HG03575 (cell line): ENCODE measurements around the gene CSNK1A1.
"Not testable (repeated sequence)": the region's sequence is repeated elsewhere in the genome, so short reads cannot be mapped to it uniquely, and the experiment has no call there.

Source experiments
- ATAC-seq: cut with Tn5 transposase; IDR thresholded peaks from one replicate; pipeline ENCODE4 v1.9.1; 2021; ENCODE audit not compliant: unreplicated experiment, insufficient number of reproducible peaks, low FRiP score; ENCODE audit errors: extremely low read depth

The CSNK1A1 gene

DNA sequence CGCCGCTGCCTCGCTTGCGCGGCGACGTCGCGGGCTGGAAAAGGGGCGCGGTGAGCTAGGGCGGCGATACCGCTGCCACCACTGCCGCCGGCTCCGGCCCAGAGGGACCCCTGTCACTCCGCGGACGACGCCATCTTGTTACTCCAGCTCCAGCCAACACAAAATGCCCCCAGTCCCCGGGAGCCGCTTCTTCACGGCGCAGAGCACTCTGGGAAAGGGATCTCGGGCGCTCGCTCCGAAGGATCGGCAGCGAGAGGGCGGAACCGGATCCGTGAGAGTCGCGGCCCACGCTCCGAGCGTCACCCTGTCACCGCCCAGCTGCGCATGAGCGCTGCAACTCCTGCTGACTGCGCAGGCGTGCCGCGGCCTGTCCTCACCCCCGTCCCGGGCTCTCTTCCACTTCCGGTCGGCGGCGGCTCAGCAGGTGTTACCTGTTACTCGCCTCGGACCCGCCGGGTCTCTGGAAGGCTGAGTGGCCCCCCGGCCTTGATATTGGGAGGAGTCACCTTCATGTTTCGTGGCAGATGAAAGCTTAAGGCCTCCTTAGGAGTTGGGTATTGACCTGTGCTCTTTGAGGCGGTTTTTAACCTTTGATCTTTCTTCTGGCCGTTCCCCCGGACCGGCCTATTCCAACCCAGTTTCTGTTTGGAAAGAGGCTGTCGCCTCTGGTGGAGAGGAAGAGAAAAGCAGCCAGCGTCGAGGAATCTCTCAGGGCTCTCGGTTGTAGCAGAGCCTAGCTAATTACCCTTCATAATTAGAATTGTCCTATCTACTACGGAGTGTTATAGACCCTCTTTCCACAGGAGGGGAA is at the start of gene CSNK1A1:
Gene CSNK1A1 (minus strand): TSS at position 213 of the 811 bp plus-strand sequence. CDS start 475 bp downstream, outside the sequence.
- ATAC-seq: peak; percentile 80

- ATAC-seq: no peak
Observed at GRCh38 chr5:149600932-149601331, 49.7 kb upstream of the CSNK1A1 start.

DNA sequence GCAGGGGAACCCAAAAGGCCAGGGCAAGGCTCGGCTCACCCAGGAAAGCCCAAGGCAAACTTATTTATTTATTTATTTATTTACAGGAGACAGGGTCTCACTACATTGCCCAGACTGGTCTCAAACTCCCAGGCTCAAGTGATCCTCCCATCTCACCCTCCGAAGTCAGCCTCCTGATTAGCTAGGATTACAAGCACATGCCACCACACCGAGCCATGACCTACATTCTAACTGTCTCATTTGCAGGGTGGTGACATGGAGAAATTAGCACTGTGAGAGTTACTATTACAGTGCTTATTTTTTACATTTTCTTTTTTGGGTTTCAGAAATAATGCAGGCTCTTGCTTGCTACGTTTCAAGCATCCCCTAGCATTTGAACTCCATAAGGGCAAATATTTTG is 48.1 kb upstream of the CSNK1A1 start:
- ATAC-seq: no peak

DNA sequence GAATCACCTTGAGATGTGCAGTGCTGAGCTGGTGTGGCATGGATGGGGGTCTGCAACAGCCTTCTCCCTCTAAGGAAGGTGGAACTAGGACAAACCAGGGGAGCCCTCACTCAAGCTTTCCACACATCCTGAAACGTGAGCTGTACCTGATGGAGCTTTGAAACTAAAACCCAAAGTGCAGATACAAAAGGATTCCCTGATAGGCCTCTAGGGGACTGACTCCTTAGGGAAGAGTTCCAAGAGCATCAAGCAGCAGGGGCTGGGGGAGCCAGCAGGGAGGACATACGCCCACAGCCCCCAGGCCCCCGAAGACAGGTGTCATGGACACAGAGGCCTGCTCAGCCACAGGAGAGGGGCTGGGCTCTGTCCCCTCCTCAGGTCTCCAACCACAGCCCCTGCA is 47.7 kb upstream of the CSNK1A1 start:
- ATAC-seq: no peak

DNA sequence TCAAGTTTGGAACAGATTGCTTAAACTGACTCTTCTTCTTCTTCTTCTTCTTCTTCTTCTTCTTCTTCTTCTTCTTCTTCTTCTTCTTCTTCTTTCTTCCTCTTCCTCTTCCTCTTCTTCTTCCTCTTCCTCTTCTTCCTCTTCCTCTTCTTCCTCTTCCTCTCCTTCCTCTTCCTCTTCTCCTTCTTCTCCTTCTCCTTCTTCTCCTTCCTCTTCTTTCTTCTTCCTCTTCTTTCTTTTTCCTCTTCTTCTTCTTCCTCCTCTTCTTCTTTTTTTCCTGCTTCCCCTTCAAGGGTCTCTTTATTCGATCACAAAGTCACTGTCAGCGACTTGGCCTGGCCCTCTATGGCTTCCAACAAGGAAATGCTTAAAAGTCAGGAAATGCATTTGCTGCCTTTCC is 47.0 kb upstream of the CSNK1A1 start:
- ATAC-seq: not testable (repeated sequence)

DNA sequence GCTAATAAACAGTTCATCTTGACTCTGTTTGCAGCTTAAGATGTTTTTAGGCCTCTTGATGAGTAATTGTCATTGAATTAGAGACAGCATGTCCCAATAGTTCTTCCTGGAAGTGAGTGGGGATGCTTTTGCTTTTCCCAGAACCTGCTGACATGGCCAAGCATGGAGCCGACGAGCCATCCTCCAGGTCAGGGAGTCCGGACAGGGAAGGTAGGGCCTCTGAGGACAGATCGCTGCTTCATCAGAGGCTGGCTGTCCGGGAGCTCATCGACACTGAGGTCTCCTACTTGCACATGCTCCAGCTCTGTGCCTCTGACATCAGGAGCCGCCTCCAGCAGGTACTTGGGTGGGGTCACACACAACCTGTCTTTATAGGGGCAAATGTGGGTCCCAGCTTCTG is 46.4 kb upstream of the CSNK1A1 start:
- no peak for ATAC-seq

DNA sequence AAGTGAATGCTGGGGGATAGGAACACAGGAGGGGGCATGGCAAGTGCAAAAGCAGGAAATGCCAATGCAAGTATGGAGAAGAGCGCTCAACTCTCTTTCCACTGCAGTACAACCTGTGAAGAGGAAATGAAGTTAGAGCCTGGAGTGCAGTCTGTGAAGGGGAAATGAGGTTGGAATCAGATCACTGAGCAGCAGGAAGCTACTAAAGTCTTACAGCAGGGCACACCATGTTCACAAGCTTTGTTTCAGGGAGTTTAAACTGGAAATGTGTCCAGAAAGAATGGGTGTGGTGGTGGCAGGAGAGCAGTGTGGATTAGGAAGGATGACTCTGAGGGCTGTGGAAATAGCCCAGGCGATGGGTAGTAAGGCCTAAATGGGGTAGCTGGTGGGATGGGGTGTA is 45.5 kb upstream of the CSNK1A1 start:
- ATAC-seq: no peak

DNA sequence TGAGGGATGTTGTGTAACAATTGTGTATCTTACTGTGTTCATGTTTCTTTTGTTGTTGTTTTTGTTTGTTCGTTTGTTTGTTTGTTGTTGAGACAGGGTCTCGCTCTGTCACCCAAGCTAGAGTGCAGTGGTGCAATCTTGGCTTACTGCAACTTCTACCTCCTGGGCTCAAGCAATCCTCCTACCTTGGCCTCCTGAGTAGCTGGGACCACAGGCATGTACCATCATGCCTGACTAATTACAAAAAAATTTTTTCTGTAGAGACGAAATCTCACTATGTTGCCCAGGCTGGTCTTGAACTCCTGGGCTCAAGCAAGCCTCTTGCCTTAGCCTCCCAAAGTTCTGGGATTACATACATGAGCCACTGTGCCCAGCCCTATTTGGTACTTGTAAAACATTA is 43.9 kb upstream of the CSNK1A1 start:
- not testable (repeated sequence) for ATAC-seq

GRCh38 chr5:149594206-149594895 is 43.1 kb upstream of the CSNK1A1 start:
- no peak for ATAC-seq

GRCh38 chr5:149593370-149593769 is 42.1 kb upstream of the CSNK1A1 start:
- ATAC-seq: no peak

- no peak for ATAC-seq
Observed at GRCh38 chr5:149588936-149589335, 37.7 kb upstream of the CSNK1A1 start.

DNA sequence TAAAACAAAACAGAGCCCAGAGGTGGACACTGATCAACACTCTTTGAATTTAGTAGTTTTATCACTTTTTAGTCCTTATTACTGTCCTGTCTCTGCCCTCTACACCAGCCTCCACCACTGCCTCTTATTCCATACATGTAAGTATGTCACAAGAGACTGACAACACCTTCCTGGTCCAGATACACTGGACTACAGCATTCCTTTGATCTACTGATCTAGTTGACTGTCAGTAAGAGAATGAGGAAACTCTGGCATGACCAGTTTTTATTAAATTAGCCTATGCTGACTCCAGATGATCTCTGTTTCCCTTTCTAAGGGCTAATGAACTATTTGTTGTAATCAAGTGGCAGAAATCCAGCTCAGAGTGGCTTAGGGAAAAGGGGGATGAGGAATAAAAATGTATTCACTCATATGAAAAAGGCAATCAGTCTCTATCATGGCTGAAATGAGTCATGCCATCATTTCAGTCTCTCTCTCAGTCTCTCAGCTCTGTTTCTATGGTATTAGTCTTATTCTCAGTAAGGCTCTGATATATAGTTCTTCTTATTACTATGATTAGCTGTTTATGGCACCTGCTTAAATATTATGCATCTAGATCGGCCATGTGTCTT is 35.6 kb upstream of the CSNK1A1 start:
- no peak for ATAC-seq

- ATAC-seq: no peak
Observed at GRCh38 chr5:149585910-149586309, 34.7 kb upstream of the CSNK1A1 start.

DNA sequence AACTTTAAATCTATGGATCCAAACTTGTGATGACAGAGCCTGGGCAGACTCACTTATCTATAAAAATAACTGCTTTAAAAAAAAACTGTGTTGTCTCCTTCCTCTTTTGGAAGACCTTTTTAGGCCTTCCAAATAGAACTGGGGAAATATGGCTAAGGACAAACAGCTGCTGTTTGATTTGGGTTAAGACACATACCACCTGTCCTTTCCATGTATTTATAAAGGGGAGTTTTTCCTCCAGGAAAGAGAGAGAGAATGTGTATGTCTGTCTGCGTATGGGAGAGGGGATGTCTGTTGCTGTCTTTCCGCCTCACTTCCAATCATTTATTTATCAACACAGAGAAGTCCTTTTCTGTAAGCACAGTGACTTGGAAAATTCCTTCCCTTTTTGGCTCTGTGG is 32.9 kb upstream of the CSNK1A1 start:
- ATAC-seq: no peak

DNA sequence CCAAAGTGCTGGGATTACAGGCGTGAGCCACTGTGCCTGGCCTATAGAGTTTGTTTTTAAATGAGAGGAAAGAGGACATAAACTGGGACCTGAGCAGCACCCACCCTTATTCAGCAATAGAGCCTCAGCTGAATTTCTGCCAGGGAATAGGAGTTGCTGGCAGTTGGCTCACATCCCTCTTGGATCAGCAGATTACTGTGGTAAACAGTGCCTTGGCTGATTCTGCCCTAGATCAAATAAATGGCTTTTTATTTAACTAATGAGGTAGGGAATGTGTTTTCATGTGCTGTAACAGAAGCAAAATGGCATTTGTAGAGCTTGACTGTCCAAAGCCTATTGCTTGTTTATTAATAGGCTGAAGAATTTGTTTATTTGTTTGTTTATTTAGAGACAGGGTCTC is 32.2 kb upstream of the CSNK1A1 start:
- no peak for ATAC-seq

GRCh38 chr5:149581931-149582768 is 30.9 kb upstream of the CSNK1A1 start:
- ATAC-seq: no peak

DNA sequence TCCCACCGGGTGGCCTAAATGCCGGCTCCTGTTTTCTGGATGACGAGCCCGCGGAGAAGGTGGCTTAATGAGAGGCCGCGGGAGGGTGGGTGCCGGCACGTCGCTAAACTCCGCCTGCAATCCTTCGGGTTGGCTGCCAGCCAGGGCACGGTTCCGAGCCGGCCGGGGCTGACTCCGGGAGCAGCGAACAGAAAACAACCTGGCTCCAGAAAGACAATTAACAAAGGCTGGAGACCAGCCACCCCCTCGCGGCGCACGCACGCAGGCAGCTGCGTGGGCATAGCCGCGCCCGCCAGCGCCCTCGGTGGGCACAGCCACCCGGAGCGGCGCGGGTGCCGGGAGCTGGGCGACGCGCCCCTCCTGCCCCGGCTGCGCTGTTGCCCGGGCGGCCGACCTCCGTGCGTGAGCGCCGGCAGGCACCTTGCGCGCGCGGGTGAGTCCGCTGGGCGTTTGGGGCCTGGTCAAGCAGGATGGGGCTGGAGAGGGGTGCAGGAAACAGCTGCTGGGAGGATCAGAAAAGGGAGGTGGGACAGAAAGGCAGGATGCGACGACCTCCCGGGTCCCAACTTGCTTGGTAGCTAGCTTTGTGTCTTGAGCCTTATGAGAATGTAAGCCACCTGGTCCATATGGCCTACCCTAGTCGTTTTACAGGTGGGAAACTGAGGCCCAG is 30.1 kb upstream of the CSNK1A1 start, which contains the start of gene ARHGEF37:
Gene ARHGEF37 (plus strand): TSS at position 307 of the 670 bp plus-strand sequence. CDS start 16,272 bp downstream, outside the sequence.
- ATAC-seq: no peak

DNA sequence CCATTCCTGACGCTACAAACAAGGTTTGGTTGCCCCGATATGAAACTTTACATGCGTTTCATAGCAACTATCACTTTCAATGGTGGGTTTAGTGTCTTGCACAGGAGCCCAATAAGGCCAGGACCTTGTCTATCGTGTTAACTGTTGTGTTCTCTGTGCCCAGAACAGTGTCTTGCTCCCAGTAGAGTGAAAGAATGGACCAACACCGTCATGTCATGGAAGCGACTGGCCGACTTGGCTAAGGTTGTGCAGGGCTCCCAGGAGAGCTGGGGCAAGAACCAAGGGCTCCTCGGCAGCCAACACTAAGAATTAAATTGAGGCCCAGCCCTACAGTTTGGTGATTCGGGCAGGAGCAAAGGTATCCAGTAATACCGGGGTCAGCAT is 29.6 kb upstream of the CSNK1A1 start:
- ATAC-seq: no peak

DNA sequence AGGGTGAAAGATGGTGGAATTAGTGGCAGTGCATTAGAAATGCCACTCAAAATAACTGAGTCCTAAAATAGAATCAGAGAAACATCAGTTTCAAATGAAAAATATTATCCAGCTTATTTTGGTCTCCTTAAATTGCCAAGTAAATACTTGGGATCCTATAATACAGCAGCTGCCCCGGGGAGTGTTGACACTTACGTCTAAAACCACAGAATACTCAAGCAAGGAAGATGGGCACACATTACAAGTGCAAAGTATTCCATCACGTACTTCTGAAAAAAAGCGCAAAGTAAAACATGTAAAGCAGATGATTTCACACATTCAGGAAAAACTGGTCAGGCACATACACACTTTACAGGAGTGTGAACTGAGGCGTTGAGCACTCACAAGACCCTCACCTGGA is 27.7 kb upstream of the CSNK1A1 start:
- ATAC-seq: no peak
